Retinal pigment epithelial cell (primary cell): ENCODE results near the gene RNF224.
"Not testable (repeated sequence)": the region's sequence is repeated elsewhere in the genome, so short reads cannot be mapped to it uniquely, and the experiment has no call there.

Experiments
- DNase-seq: peaks from one replicate; pipeline ENCODE4 v3.0.0-alpha.2; 2010; ENCODE audit warnings: low read depth
- H3K4me3 ChIP-seq: 2 replicates; pipeline ENCODE4 v1.5.1; 2011; ENCODE audit warnings: mild to moderate bottlenecking, low read length, control low read depth, moderate library complexity
- TF ChIP-seq, protein P1 (sequence below): conservative IDR thresholded peaks from 2 replicates; pipeline ENCODE4 v1.5.1; 2011; ENCODE audit warnings: low read depth, low read length, control low read depth, inconsistent platforms

RNF224 gene

DNA sequence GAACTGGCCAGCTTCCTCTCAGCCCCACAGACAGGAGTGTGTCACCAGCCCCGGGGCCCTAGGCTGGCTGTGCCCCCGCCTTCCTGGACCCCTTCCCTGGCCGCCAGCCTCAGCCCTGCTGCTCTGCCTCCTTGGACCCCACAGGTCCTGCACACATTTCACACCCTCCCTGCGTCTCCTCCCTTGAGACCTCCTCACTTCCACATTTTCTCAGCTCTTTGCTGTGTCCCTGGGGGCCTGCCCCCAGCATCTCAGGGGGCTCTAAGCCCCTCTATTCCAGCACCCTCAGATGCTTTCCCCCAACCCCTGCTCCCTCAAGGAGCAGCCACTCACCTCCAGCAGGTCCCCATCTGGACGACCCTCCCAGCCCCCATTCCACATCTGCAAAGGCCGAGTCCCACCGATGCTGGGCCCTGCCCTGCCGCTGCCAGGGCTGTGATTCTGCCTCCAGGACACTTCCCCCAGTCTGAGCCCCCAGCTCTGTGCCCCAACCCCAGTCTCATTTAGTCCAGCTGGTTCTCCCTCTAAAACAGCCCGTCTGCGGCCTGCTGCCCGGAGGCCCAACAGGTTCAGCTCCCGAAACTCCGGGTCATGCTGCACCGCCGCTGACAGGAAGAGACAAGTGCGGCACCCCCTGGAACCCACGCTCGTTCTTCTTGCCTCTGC is 7.6 kb downstream of the RNF224 start:
- H3K4me3 ChIP-seq = no peak overlapping the region
- DNase-seq = no peak
- TF ChIP-seq, protein P1, sequence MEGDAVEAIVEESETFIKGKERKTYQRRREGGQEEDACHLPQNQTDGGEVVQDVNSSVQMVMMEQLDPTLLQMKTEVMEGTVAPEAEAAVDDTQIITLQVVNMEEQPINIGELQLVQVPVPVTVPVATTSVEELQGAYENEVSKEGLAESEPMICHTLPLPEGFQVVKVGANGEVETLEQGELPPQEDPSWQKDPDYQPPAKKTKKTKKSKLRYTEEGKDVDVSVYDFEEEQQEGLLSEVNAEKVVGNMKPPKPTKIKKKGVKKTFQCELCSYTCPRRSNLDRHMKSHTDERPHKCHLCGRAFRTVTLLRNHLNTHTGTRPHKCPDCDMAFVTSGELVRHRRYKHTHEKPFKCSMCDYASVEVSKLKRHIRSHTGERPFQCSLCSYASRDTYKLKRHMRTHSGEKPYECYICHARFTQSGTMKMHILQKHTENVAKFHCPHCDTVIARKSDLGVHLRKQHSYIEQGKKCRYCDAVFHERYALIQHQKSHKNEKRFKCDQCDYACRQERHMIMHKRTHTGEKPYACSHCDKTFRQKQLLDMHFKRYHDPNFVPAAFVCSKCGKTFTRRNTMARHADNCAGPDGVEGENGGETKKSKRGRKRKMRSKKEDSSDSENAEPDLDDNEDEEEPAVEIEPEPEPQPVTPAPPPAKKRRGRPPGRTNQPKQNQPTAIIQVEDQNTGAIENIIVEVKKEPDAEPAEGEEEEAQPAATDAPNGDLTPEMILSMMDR = no peak

DNA sequence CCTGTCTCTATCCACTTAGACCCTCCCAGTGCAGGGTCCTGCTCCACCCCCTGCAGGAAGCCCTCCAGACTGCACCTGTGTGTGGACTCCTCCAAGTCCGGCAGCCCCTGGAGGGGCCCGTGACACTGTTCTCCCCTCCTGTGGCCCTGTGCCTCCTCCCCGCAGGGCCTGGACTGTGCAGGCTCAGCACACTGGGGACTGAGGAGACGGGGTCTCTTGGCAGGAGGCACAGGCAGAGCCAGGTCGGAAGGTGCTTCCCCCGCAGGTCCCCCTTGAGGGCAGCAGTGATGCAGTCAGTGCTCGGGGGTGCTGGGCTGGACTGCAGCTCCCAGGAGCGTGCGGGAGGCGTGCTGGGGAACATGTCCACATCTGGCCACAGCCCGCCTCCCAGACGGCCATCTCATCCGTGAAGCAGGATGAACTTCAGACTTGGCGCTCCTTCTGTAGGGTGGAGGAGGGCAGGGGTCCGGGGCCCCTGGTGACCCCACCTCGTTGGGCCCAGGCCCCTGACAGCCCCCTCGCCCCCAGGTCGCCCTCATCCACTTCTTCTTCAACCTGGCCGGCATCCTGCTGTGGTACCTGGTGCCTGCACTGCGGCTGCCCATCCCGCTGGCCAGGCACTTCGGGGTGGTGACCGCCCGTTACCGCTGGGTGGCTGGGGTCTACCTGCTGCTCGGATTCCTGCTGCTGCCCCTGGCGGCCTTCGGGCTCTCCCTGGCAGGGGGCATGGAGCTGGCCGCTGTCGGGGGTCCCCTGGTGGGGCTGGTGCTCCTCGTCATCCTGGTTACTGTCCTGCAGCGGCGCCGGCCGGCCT is 8.3 kb downstream of the RNF224 start:
- DNase-seq = no peak
- TF ChIP-seq, protein P1 = no peak
- no peak overlapping the region for H3K4me3 ChIP-seq

DNA sequence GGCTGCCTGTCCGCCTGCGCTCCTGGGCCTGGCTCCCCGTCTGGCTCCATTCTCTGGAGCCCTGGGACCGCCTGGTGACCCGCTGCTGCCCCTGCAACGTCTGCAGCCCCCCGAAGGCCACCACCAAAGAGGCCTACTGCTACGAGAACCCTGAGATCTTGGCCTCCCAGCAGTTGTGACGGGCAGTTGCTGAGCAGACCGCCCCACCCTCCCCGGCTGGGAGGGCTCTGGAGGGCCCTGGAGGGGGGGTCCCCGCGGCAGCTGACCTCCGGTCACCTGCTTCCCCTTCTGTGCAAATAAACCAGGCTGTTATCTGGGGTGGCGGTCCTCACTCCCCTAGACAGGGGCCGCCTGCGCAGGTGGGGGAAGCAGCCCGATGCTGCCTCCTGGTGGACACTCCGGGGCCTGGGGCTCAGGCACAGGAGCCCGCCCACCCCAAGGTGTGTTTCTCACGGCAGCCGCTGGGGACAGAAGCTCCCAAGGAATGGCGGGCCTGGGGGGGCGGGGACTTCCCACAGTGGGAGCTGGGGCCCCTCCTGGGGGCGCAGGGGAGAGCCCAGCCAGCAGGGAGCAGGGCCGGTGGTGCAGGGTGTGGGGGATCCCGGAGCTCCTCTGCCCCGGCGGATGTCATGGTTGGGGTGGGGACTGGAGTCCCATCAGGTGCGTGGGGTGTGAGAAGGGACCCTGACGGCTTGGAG is 9.1 kb downstream of the RNF224 start:
- DNase-seq = no peak
- H3K4me3 ChIP-seq = peak overlapping the region; percentile 36
- TF ChIP-seq, protein P1 = peak; percentile 97

DNA sequence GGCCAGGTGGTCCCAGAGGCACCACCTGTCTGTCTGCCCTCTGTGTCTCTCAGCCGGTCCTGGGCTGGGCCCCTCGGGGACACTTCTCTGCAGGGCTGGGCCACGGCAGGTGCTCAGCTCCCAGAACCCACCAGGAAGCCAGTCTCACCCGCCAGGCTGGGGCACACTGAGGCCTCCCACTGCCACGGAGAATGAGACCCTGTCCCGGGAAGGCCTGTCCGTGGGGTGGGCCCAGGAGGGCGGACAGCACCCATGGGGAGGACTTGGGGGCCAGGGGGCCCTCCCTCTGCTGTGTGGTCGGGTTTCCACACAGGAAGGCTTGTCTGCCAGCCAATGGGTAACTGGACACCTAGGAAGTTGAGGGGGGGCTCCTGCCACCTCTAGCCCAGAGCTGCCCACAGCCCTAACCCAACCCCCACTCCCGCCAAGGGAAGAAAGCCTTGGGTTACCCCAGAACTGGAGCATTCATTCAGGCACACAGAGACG is 9.7 kb downstream of the RNF224 start:
- peak overlapping the region; percentile 36 for H3K4me3 ChIP-seq
- DNase-seq = no peak
- TF ChIP-seq, protein P1 = no peak

DNA sequence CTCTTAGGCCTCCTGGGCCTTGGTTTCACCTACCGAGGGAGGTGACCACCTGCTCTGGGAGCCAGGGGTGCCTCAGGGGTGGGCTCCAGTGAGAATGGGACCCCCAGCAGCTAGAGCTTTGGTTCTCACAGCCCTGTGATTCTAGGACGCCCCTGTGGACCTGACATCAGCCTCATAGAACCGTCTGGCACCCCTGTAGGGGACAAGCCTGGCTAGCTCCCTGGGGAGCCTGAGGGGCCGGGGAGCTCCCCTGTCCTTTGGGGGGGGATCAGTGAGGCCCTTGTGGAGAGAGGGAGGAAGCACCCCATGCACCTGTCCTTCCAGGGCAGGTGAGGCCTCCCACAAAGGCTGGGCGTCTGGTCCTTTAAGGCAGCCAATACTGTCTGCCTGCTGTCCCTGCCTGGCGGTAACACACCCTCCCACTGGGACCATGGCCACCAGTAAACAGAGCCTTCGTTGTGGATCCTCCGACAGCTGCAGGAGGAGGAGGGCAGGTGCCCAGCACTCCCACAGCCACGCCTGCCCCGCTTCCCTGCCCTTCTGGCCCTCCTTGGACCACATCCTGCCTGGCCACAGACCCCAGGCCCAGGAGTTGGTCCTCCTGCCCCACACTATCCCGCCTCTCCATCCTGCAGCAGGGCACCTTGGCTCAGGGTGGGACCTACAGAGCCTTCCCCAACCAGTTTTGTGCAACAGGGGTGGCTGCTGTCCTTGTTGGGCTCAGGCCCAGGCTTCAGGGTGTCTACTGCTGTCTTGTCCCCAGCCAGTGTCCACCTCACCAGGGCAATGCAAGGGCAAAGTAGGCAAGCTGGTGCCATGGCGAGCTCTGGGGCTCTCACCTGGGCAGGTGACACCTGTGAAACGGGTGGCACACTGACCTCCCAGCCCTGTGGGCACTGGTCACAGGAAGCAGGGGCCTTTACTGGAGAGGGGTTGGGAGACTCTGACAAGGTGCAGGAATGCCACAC is 10.7 kb downstream of the RNF224 start:
- H3K4me3 ChIP-seq = no peak overlapping the region
- TF ChIP-seq, protein P1 = no peak
- no peak for DNase-seq

DNA sequence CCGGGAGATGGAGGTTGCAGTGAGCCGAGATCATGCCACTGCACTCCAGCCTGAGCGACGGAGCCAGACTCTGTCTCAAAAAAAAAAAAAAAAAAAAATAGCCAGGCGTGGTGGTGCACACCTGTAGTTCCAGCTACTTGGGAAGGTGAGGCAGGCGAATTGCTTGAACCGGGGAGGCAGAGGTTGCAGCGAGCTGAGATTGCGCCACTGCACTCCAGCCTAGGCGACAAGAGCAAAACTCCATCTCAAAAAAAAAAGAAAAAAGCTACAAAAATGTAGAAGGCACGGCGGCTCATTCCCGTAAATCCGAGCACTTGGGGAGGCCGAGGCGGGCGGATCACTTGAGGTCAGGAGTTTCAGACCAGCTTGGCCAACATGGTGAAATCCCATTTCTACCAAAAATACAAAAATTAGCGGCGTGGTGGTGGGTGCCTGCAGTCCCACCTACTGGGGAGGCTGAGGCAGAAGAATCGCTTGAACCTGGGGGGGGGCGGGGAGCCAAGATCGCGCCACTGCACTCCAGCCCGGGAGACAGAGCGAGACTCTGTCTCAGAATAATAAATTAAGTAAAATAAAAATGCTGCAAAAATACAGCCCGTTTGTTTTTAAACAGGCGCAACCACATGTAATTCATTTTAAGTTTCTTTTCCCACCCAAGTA is 12.4 kb downstream of the RNF224 start:
- DNase-seq = not testable (repeated sequence)
- H3K4me3 ChIP-seq = peak overlapping the region; percentile 55
